GM18511 (cell line): ENCODE data around the gene B4GALNT4.
"Not testable (repeated sequence)": the region's sequence is repeated elsewhere in the genome, so short reads cannot be mapped to it uniquely, and the experiment has no call there.

Experiments
- ATAC-seq: cut with Tn5 transposase; IDR thresholded peaks from one replicate; pipeline ENCODE4 v1.9.1; 2021; ENCODE audit warnings: mild to moderate bottlenecking, moderate library complexity; ENCODE audit not compliant: unreplicated experiment

The B4GALNT4 gene

GRCh38 chr11:418343-419247, 49.3 kb downstream of the B4GALNT4 start:
- ATAC-seq: no peak

- no peak for ATAC-seq
Measured at GRCh38 chr11:419248-420005, 50.1 kb downstream of the B4GALNT4 start.

- no peak for ATAC-seq
Measured at GRCh38 chr11:420054-420910, 51.0 kb downstream of the B4GALNT4 start.

GRCh38 chr11:420911-421321, 51.6 kb downstream of the B4GALNT4 start:
- ATAC-seq: no peak

GRCh38 chr11:422249-422656, 53.0 kb downstream of the B4GALNT4 start:
- ATAC-seq: no peak

- ATAC-seq: no peak
Measured at GRCh38 chr11:424232-424631, 54.9 kb downstream of the B4GALNT4 start.

- ATAC-seq: not testable (repeated sequence)
Measured at GRCh38 chr11:424766-425165, 55.5 kb downstream of the B4GALNT4 start.

- ATAC-seq: no peak
Measured at GRCh38 chr11:425301-425700, 56.0 kb downstream of the B4GALNT4 start.

- ATAC-seq: no peak
Measured at GRCh38 chr11:426851-427250, 57.6 kb downstream of the B4GALNT4 start.

- ATAC-seq: no peak
Measured at GRCh38 chr11:428295-428694, 59.0 kb downstream of the B4GALNT4 start.

- ATAC-seq: no peak
Measured at GRCh38 chr11:429391-429790, 60.1 kb downstream of the B4GALNT4 start.

GRCh38 chr11:429931-430456, 60.7 kb downstream of the B4GALNT4 start:
- ATAC-seq: no peak
